Caki2 (cell line): ENCODE results near the gene CDC73. TPM values are rescaled to one million over a fixed set of nuclear protein-coding genes. Genes with fewer than 3 reads are reported as not detected.

ENCODE experiments used
- DNase-seq: peaks from one replicate; pipeline ENCODE4 v3.0.0-alpha.2; 2015; ENCODE audit warnings: low read depth
- in situ Hi-C: cut with HindIII; loops from 2 replicates; pipeline ENCODE4 v1.10.0; 2016; ENCODE audit warnings: low sequenced_read_pairs, low pct_unique_long_range_greater_than_20kb, mixed read lengths
- total RNA-seq: library from RNA; depleted of rRNA; stranded (reverse); fragments of >200 nt; shearing (Covaris generic); gene quantifications from 2 replicates; pipeline ENCODE4 v1.2.3, GENCODE V29; 2014; ENCODE audit warnings: low replicate concordance; rRNA removed

CDC73 gene
- total RNA-seq = 10.3 and 17.1 TPM in 2 replicates

DNA sequence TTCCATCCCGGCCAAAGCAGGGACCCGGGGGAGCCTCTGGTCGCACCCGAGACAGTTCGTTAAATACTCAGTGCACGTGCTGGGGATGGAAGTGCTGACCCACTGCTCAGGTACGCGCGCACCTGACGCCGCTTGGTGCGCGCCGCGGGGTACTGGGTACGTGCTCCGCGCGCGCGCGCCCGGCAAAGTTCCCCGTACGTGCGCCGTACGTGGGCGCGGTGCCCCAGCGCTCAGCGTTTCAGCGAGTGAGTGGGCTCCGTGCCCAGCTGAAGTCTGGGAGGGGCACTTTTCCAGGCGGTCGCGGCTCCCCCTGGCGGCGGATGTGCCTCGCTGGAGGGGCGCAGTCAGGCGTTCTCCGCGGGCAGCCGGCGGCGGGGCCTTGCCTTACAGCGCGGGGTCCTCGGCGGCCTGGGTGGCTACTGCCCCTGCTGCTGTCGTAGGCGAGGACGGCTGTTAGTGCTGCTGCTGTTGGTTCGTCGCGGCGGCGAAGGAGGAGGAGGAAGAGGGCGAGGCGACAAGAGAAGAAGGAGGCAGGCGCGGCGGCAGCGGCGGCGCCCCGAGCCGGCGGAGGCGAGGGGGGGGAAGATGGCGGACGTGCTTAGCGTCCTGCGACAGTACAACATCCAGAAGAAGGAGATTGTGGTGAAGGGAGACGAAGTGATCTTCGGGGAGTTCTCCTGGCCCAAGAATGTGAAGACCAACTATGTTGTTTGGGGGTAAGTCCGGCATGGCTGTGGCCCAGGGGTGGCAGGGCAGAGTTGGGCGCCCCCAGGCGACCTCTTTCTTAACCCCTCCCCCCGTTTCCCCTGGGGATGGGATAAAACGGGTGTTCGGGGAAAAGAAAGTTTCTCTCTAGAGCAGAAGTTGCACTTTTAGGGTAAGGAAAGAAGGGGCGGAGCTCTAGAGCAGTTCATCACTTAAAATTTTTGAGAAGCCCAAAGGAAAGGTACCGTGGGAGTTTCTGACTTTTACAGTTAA lies at the start of gene CDC73:
Gene CDC73, plus strand, starts transcription at position 416 of the 978 bp plus-strand sequence. Its CDS starts 170 bp downstream, at position 586.
- peak; percentile 99 for DNase-seq
- in situ Hi-C loops = no loop called here

DNA sequence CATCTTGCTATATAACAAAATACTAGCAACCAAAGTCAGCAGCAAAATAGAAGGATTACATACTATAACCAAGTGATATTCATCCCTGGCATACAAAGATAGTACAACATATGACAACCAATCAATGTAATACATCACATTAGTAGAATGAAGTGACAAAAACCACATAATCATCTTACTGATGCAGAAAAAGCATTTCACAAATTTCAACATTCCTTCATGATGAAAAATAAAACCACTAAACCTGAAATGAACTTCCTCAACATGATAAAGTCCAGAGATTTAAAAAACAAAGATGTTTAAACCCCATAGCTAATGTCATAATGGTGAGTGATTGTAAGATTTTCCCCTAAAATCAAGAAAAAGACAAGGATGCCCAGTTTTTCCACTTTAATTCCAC lies 43.8 kb upstream of the CDC73 start:
- in situ Hi-C loops = no loop called here
- DNase-seq = no peak

- DNase-seq = no peak
- in situ Hi-C loops = no loop called here
Measured at GRCh38 chr1:193079187-193079586, 42.6 kb upstream of the CDC73 start.

- DNase-seq = no peak
- in situ Hi-C loops = no loop called here
Measured at GRCh38 chr1:193083365-193084088, 38.3 kb upstream of the CDC73 start.

- in situ Hi-C loops = no loop called here
- no peak for DNase-seq
Measured at GRCh38 chr1:193085263-193085662, 36.6 kb upstream of the CDC73 start.

- no peak for DNase-seq
- in situ Hi-C loops = no loop called here
Measured at GRCh38 chr1:193086342-193086741, 35.5 kb upstream of the CDC73 start.

- no peak for DNase-seq
- in situ Hi-C loops = no loop called here
Measured at GRCh38 chr1:193087893-193088292, 33.9 kb upstream of the CDC73 start.

GRCh38 chr1:193090865-193091264 lies 31.0 kb upstream of the CDC73 start:
- no peak for DNase-seq
- in situ Hi-C loops = no loop called here

- DNase-seq = no peak
- in situ Hi-C loops = no loop called here
Measured at GRCh38 chr1:193094112-193094511, 27.7 kb upstream of the CDC73 start.

DNA sequence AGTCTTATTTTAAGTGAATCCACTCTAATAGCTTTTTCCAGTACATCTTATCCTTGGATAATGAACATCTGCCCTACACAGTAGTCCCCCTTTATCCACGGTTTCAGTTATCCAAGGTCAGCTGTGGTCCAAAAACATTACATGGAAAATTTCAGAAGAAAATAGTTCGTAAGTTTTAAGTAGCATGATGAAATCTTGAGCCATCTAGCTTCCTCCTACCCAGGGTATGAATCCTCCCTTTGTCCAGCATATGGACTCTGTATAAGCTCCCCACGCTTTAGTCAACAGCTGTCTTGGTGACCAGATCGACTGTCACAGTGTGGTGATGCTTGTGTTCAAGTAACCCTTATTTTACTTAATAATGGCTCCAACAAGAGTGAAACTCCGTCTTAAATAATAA lies 19.2 kb upstream of the CDC73 start:
- in situ Hi-C loops = no loop called here
- DNase-seq = no peak

DNA sequence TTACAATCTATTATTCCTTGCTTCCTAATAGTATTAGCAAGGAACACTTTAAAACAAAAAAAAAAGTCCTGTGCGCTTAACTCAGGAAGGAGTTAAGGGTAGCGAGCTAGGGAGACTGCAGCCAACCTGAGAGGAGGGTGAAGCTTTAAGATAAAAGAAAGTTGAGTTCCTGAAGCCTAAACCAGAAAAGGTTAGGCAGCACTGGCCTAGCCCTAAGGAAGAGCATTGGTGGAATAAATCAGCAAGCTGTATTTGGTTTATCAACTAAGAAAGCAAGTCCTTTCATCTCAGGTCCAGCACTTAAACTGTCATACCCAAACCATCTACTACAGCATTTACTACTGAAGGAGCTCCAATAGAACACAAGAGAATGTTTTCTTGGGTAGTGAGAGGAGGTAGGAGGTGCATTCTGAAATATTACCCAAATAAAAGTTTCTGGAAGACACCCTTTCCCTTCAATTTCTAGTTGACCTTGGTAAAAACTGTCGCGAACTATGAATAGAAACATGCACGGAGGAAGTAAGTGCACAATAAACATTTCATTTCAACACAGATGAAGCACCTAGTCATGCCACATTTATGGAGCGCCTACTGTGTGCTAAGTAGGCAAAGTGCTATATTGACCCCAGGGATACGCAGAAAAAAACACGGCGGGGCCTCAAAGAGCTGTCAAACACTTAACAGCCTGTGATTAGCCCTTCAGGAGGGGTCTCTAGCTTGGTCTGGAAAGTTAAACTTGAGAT lies 17.9 kb upstream of the CDC73 start:
- peak; percentile 10 for DNase-seq
- in situ Hi-C loops = no loop called here

GRCh38 chr1:193104502-193104906 lies 17.3 kb upstream of the CDC73 start:
- no peak for DNase-seq
- in situ Hi-C loops = no loop called here

GRCh38 chr1:193104907-193105820 lies 16.7 kb upstream of the CDC73 start, which contains the start of gene GLRX2:
Gene GLRX2, minus strand, starts transcription at chr1:193105414. Its CDS starts 32 bp downstream, at chr1:193105382.
- in situ Hi-C loops = no loop called here
- peak; percentile 83 for DNase-seq

DNA sequence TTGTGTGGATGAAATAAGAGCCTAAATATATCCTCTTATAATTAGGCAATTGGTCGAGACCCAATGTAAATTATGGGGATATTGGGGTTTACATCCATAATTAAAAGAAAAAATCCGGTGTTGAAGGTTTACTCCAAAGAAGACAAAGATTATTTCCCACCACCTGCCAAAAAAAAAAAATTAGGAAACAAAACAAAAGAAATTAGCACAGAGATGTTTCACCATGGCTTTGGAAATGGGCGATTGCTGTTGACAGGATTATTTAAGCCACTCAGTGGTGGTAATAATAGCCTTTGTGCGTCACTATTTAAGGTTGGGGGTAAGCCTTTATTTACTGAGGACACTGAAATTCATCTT lies 16.0 kb upstream of the CDC73 start:
- in situ Hi-C loops = no loop called here
- DNase-seq = no peak

GRCh38 chr1:193108471-193108870 lies 13.4 kb upstream of the CDC73 start:
- in situ Hi-C loops = no loop called here
- no peak for DNase-seq

DNA sequence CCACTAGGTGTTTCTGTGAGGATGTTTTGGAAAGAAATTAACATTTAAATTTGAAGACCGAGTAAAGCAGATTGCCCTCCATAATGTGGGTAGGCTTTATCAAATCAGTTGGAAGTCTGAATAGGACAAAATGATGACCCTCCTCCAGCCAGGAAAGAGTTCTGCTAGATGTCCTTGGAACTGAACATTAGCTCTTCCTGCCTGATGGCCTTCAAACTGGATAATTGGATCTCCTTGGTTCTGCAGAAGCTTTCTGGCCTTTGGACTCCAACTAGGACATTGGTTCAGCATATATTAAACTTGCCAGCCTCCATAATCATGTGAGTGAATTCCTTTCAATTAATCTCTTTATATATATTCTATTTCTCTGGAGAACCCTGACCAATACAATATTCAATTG lies 12.2 kb upstream of the CDC73 start:
- DNase-seq = no peak
- in situ Hi-C loops = no loop called here

GRCh38 chr1:193110246-193110645 lies 11.6 kb upstream of the CDC73 start:
- in situ Hi-C loops = no loop called here
- no peak for DNase-seq

- in situ Hi-C loops = no loop called here
- DNase-seq = no peak
Measured at GRCh38 chr1:193110864-193111263, 11.0 kb upstream of the CDC73 start.
